ENCODE results near the gene C15orf40. TPM values are rescaled to one million over a fixed set of nuclear protein-coding genes. Genes with fewer than 3 reads are reported as not detected.

Gene C15orf40
- total and polyA plus RNA-seq, 7 donors, result 9.1 to 26.1 (median 14.6) TPM

GRCh38 chr15:82971218-82971984, 40.0 kb downstream of the C15orf40 start:
- TF ChIP-seq EP300 (IDR thresholded peaks at IDR 0.05), result no peak
- TF ChIP-seq POLR2A (IDR thresholded peaks at IDR 0.05), result no peak
- TF ChIP-seq POLR2AphosphoS5 (IDR thresholded peaks at IDR 0.05), result no peak
- no peak for TF ChIP-seq CTCF (IDR thresholded peaks at IDR 0.05)
- Histone ChIP-seq H3K27me3 (no peaks in the 10 kb centered on the region), H3K9me3 (no peaks in the 10 kb centered on the region), H3K27ac (no peak overlapping the region), H3K4me3 (no peak overlapping the region), H3K4me1 (no peaks in the 10 kb centered on the region), H3K36me3 (no peaks in the 10 kb centered on the region)
- intact Hi-C loops (cut with DNase I), result no loop called here
- 68 to 74% methylated on average over 2 of the region's 2 CpGs for WGBS, 2 donors
- DNase-seq, result no peak

DNA sequence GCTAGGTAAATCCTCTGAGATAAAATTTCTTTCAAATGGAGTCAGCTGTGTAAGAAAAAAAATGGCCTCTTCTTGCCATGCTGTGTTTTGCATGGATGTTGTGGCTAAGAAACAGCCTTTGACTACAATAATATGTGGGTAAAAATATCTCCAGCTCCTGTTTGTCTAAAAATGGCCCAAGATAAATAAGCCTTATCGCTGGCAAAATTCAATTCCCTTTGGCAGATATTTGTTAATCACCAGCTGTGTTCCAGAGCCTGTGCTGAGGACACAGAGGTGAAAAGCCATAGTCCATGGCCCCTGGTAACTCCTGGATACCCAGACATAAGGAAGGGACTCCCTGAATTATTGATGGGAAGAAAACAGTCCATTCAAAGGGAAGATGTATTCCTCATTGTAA, 40.7 kb downstream of the C15orf40 start:
- Histone ChIP-seq H3K4me1 (no peaks in the 10 kb centered on the region), H3K4me3 (no peak overlapping the region), H3K27me3 (no peaks in the 10 kb centered on the region), H3K9me3 (no peaks in the 10 kb centered on the region), H3K27ac (no peak overlapping the region), H3K36me3 (no peaks in the 10 kb centered on the region)
- TF ChIP-seq POLR2A (IDR thresholded peaks at IDR 0.05), result no peak
- TF ChIP-seq CTCF (IDR thresholded peaks at IDR 0.05), result no peak
- no peak for TF ChIP-seq POLR2AphosphoS5 (IDR thresholded peaks at IDR 0.05)
- TF ChIP-seq EP300 (IDR thresholded peaks at IDR 0.05), result no peak
- DNase-seq, result no peak
- intact Hi-C loops (cut with DNase I), result no loop called here
- 87 to 92% methylated on average over 1 of the region's 1 CpG for WGBS, 2 donors

- 65 to 72% methylated on average over 3 of the region's 3 CpGs for WGBS, 2 donors
- H3K9me3 ChIP-seq, result no peaks in the 10 kb centered on the region
- TF ChIP-seq POLR2A (IDR thresholded peaks at IDR 0.05) (no peak), POLR2AphosphoS5 (IDR thresholded peaks at IDR 0.05) (no peak), CTCF (IDR thresholded peaks at IDR 0.05) (no peak), EP300 (IDR thresholded peaks at IDR 0.05) (no peak)
- no peaks in the 10 kb centered on the region for H3K36me3 ChIP-seq
- intact Hi-C loops (cut with DNase I), result no loop called here
- no peaks in the 10 kb centered on the region for H3K4me1 ChIP-seq
- H3K27ac ChIP-seq, result no peak overlapping the region
- no peak for DNase-seq
- H3K27me3 ChIP-seq, result no peaks in the 10 kb centered on the region
- H3K4me3 ChIP-seq, result no peak overlapping the region
Observed at GRCh38 chr15:82970078-82970686, 41.3 kb downstream of the C15orf40 start.

GRCh38 chr15:82969353-82969752, 42.1 kb downstream of the C15orf40 start:
- DNase-seq, result no peak
- H3K27ac ChIP-seq, result no peak overlapping the region
- intact Hi-C loops (cut with DNase I), result no loop called here
- H3K9me3 ChIP-seq, result no peaks in the 10 kb centered on the region
- no peaks in the 10 kb centered on the region for H3K4me1 ChIP-seq
- H3K27me3 ChIP-seq, result no peaks in the 10 kb centered on the region
- 64 to 76% methylated on average over 7 of the region's 7 CpGs for WGBS, 2 donors
- TF ChIP-seq POLR2AphosphoS5 (IDR thresholded peaks at IDR 0.05), result no peak
- TF ChIP-seq POLR2A (IDR thresholded peaks at IDR 0.05), result no peak
- TF ChIP-seq CTCF (IDR thresholded peaks at IDR 0.05), result no peak
- TF ChIP-seq EP300 (IDR thresholded peaks at IDR 0.05), result no peak
- no peak overlapping the region for H3K4me3 ChIP-seq
- H3K36me3 ChIP-seq, result no peaks in the 10 kb centered on the region
